Prostate gland (tissue), 2 donors: ENCODE measurements around the gene EFS.

ENCODE experiments used
- POLR2A ChIP-seq: fragments of 450-650 bp; IDR thresholded peaks from one replicate; pipeline ENCODE4 v1.6.1; 2016; ENCODE audit warnings: antibody characterized with exemption, mild to moderate bottlenecking
- POLR2AphosphoS5 ChIP-seq: sonication (generic); formaldehyde crosslinking; IDR thresholded peaks from one replicate; pipeline ENCODE4 v1.6.1; 2017; ENCODE audit warnings: antibody characterized with exemption
- TF ChIP-seq, protein P1 (sequence below), 4 experiments: fragments of 200-600 bp in 2 of 4; fragments of 450-650 bp in 2 of 4; sonication (generic) in 2 of 4; IDR thresholded peaks; 1 replicate in 3 of 4; 2 replicates in 1 of 4; pipeline ENCODE4 v1.5.1; 2016 to 2019; ENCODE audit warnings: antibody characterized with exemption in 4 of 4, mild to moderate bottlenecking in 2 of 4, moderate library complexity in 2 of 4

DNA sequence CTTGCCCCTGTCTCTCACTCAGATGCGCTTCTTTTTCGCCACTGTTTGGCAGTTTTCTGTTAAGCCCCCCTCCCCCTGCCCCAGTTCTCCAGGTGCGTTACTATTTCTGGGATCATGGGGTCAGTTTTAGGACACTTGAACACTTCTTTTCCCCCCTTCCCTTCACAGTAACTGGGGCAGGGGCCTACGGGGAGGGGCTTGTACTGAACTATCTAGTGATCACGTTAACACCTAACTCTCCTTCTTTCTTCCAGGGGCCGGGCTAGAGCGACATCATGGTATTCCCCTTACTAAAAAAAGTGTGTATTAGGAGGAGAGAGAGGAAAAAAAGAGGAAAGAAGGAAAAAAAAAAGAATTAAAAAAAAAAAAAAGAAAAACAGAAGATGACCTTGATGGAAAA lies 40.0 kb downstream of the EFS start:
- TF ChIP-seq, protein P1, sequence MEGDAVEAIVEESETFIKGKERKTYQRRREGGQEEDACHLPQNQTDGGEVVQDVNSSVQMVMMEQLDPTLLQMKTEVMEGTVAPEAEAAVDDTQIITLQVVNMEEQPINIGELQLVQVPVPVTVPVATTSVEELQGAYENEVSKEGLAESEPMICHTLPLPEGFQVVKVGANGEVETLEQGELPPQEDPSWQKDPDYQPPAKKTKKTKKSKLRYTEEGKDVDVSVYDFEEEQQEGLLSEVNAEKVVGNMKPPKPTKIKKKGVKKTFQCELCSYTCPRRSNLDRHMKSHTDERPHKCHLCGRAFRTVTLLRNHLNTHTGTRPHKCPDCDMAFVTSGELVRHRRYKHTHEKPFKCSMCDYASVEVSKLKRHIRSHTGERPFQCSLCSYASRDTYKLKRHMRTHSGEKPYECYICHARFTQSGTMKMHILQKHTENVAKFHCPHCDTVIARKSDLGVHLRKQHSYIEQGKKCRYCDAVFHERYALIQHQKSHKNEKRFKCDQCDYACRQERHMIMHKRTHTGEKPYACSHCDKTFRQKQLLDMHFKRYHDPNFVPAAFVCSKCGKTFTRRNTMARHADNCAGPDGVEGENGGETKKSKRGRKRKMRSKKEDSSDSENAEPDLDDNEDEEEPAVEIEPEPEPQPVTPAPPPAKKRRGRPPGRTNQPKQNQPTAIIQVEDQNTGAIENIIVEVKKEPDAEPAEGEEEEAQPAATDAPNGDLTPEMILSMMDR (IDR thresholded peaks at IDR 0.05) = no peak
- TF ChIP-seq POLR2AphosphoS5 = no peak
- TF ChIP-seq POLR2A = no peak
